HL-60 (cell line): ENCODE measurements around the gene PDE11A.

Experiments
- GABPA ChIP-seq: IDR thresholded peaks from 2 replicates; pipeline ENCODE4 v1.6.1; 2012; ENCODE audit warnings: low read depth
- POLR2AphosphoS5 ChIP-seq: IDR thresholded peaks from 2 replicates; pipeline ENCODE4 v1.6.1; 2012; ENCODE audit warnings: low read depth
- SPI1 ChIP-seq: IDR thresholded peaks from 2 replicates; pipeline ENCODE4 v1.6.1; 2012; ENCODE audit warnings: low read depth, mild to moderate bottlenecking, borderline replicate concordance
- TF ChIP-seq, protein P1 (sequence below): IDR thresholded peaks from one replicate; pipeline ENCODE4 v1.5.1; 2011; ENCODE audit warnings: low read length, control low read depth, inconsistent platforms; ENCODE audit not compliant: insufficient read depth
- TF ChIP-seq, protein P2 (sequence below): IDR thresholded peaks from 2 replicates; pipeline ENCODE4 v1.6.1; 2012; ENCODE audit warnings: low read depth; ENCODE audit not compliant: insufficient replicate concordance

- TF ChIP-seq, protein P1, sequence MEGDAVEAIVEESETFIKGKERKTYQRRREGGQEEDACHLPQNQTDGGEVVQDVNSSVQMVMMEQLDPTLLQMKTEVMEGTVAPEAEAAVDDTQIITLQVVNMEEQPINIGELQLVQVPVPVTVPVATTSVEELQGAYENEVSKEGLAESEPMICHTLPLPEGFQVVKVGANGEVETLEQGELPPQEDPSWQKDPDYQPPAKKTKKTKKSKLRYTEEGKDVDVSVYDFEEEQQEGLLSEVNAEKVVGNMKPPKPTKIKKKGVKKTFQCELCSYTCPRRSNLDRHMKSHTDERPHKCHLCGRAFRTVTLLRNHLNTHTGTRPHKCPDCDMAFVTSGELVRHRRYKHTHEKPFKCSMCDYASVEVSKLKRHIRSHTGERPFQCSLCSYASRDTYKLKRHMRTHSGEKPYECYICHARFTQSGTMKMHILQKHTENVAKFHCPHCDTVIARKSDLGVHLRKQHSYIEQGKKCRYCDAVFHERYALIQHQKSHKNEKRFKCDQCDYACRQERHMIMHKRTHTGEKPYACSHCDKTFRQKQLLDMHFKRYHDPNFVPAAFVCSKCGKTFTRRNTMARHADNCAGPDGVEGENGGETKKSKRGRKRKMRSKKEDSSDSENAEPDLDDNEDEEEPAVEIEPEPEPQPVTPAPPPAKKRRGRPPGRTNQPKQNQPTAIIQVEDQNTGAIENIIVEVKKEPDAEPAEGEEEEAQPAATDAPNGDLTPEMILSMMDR, result no peak
- TF ChIP-seq POLR2AphosphoS5 (no peak), GABPA (no peak), SPI1 (no peak)
- TF ChIP-seq, protein P2, sequence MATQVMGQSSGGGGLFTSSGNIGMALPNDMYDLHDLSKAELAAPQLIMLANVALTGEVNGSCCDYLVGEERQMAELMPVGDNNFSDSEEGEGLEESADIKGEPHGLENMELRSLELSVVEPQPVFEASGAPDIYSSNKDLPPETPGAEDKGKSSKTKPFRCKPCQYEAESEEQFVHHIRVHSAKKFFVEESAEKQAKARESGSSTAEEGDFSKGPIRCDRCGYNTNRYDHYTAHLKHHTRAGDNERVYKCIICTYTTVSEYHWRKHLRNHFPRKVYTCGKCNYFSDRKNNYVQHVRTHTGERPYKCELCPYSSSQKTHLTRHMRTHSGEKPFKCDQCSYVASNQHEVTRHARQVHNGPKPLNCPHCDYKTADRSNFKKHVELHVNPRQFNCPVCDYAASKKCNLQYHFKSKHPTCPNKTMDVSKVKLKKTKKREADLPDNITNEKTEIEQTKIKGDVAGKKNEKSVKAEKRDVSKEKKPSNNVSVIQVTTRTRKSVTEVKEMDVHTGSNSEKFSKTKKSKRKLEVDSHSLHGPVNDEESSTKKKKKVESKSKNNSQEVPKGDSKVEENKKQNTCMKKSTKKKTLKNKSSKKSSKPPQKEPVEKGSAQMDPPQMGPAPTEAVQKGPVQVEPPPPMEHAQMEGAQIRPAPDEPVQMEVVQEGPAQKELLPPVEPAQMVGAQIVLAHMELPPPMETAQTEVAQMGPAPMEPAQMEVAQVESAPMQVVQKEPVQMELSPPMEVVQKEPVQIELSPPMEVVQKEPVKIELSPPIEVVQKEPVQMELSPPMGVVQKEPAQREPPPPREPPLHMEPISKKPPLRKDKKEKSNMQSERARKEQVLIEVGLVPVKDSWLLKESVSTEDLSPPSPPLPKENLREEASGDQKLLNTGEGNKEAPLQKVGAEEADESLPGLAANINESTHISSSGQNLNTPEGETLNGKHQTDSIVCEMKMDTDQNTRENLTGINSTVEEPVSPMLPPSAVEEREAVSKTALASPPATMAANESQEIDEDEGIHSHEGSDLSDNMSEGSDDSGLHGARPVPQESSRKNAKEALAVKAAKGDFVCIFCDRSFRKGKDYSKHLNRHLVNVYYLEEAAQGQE, result no peak
These were observed 586 bp downstream of the PDE11A start for GRCh38 chr2:178072000-178072382.
